HL-60 (cell line): ENCODE results near the gene HOTAIR.

Experiments used
- DNase-seq, 2 experiments: peaks; one replicate each; pipeline ENCODE4 v3.0.0-alpha.2; 2010 to 2020; ENCODE audit warnings: low read depth in 1 of 2, low spot score in 1 of 2
- H3K27ac ChIP-seq: fragments of 250-450 bp; sonication (Bioruptor Pico); replicated peaks from 2 replicates; pipeline ENCODE4 v1.5.1; 2020; ENCODE audit warnings: mild to moderate bottlenecking, moderate library complexity
- H3K27me3 ChIP-seq: fragments of 250-450 bp; sonication (Bioruptor Pico); 2 replicates; pipeline ENCODE4 v1.5.1; 2021; ENCODE audit warnings: mild to moderate bottlenecking, moderate library complexity; ENCODE audit not compliant: insufficient read depth, poor library complexity, severe bottlenecking
- H3K4me3 ChIP-seq: replicated peaks from 2 replicates; pipeline ENCODE4 v1.5.1; 2011; ENCODE audit warnings: mild to moderate bottlenecking, control low read depth, low read length; ENCODE audit not compliant: insufficient read depth
- CTCF ChIP-seq: IDR thresholded peaks from one replicate; pipeline ENCODE4 v1.5.1; 2011; ENCODE audit warnings: low read length, control low read depth, inconsistent platforms; ENCODE audit not compliant: insufficient read depth
- GABPA ChIP-seq: IDR thresholded peaks from 2 replicates; pipeline ENCODE4 v1.6.1; 2012; ENCODE audit warnings: low read depth
- POLR2AphosphoS5 ChIP-seq: IDR thresholded peaks from 2 replicates; pipeline ENCODE4 v1.6.1; 2012; ENCODE audit warnings: low read depth
- SPI1 ChIP-seq: IDR thresholded peaks from 2 replicates; pipeline ENCODE4 v1.6.1; 2012; ENCODE audit warnings: low read depth, mild to moderate bottlenecking, borderline replicate concordance
- TF ChIP-seq, protein P1 (sequence below): IDR thresholded peaks from 2 replicates; pipeline ENCODE4 v1.6.1; 2012; ENCODE audit warnings: low read depth; ENCODE audit not compliant: insufficient replicate concordance

Gene HOTAIR

DNA sequence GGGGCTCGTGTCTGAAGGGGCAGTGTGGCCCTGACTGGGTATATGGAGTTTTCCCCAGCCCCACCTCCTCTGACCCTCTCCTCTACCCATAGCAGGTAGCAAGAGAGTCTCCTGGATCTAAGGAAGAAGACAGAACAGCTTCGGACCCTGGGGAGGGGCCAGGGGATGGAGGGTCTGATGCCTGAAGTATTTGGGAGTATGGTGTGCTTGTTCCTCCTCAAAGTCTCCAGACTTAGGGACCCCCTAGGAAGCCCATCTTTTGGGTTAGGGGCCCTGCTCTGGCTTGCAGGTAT, 33.5 kb upstream of the HOTAIR start:
- TF ChIP-seq GABPA (no peak), POLR2AphosphoS5 (no peak), SPI1 (no peak), CTCF (no peak)
- TF ChIP-seq, protein P1, sequence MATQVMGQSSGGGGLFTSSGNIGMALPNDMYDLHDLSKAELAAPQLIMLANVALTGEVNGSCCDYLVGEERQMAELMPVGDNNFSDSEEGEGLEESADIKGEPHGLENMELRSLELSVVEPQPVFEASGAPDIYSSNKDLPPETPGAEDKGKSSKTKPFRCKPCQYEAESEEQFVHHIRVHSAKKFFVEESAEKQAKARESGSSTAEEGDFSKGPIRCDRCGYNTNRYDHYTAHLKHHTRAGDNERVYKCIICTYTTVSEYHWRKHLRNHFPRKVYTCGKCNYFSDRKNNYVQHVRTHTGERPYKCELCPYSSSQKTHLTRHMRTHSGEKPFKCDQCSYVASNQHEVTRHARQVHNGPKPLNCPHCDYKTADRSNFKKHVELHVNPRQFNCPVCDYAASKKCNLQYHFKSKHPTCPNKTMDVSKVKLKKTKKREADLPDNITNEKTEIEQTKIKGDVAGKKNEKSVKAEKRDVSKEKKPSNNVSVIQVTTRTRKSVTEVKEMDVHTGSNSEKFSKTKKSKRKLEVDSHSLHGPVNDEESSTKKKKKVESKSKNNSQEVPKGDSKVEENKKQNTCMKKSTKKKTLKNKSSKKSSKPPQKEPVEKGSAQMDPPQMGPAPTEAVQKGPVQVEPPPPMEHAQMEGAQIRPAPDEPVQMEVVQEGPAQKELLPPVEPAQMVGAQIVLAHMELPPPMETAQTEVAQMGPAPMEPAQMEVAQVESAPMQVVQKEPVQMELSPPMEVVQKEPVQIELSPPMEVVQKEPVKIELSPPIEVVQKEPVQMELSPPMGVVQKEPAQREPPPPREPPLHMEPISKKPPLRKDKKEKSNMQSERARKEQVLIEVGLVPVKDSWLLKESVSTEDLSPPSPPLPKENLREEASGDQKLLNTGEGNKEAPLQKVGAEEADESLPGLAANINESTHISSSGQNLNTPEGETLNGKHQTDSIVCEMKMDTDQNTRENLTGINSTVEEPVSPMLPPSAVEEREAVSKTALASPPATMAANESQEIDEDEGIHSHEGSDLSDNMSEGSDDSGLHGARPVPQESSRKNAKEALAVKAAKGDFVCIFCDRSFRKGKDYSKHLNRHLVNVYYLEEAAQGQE: no peak
- Histone ChIP-seq H3K27ac (no peak overlapping the region), H3K4me3 (no peak overlapping the region), H3K27me3 (peaks cover 84% of the 10 kb centered on the region)
- no peak for DNase-seq

GRCh38 chr12:54007538-54008259, 32.9 kb upstream of the HOTAIR start:
- Histone ChIP-seq H3K4me3 (no peak overlapping the region), H3K27me3 (peaks cover 82% of the 10 kb centered on the region), H3K27ac (no peak overlapping the region)
- DNase-seq: no peak
- TF ChIP-seq, protein P1: no peak
- TF ChIP-seq SPI1: no peak
- no peak for TF ChIP-seq POLR2AphosphoS5
- TF ChIP-seq CTCF: no peak
- no peak for TF ChIP-seq GABPA

DNA sequence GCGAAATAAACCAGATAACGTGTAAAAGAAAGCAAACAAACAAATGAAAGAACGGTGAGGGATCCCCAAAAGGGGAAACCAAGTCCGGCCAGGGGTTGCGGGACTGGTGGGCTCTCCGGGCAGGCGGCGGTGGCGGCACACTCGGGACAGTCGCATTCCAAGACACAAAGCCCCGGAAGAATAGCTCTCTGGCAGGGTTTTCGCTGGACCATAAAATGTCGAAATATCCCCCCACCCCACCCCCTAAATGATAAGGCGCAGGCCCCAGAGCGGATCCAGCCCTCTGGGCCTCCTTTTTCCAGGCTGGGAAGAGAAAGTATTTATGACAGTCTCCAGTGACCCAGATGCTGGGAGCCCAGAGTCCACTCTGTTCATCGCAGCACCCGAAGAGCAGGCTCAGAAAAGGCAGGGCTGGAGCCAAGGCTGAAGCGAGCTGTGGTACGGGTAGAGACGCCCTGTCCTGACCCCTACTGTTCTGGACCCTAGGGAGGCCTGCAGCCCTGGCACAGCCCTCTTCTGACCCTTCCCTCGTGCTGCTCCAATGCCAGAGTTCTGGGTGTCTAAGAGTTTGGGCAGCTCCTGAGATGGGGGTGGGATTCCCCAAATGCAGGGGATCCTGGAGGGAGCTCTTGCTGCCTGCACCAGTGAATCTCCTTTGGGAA, 31.9 kb upstream of the HOTAIR start:
- no peak for DNase-seq
- no peak overlapping the region for H3K27ac ChIP-seq
- TF ChIP-seq, protein P1: no peak
- TF ChIP-seq POLR2AphosphoS5 (no peak), CTCF (no peak), GABPA (no peak), SPI1 (no peak)
- peaks cover 87% of the 10 kb centered on the region for H3K27me3 ChIP-seq
- peak overlapping the region; percentile 5; the same call in 1 of the 2 replicates for H3K4me3 ChIP-seq
